ACHN (cell line): Measurements from ENCODE around the gene AFAP1L2.

ENCODE experiments used
- DNase-seq: peaks from one replicate; pipeline ENCODE4 v3.0.0-alpha.2; 2015
- in situ Hi-C: cut with HindIII; loops from 2 replicates; pipeline ENCODE4 v1.10.0; 2017; ENCODE audit warnings: low sequenced_read_pairs, low pct_ligation_motif_present, low pct_unique_long_range_greater_than_20kb

AFAP1L2 gene

GRCh38 chr10:114327537-114328440 lies 76.5 kb downstream of the AFAP1L2 start:
- in situ Hi-C loops = no loop called here
- DNase-seq = no peak

GRCh38 chr10:114326795-114327194 lies 77.5 kb downstream of the AFAP1L2 start:
- DNase-seq = peak; percentile 20
- in situ Hi-C loops = no loop called here

- no peak for DNase-seq
- in situ Hi-C loops = no loop called here
Observed at GRCh38 chr10:114323023-114323422, 81.3 kb downstream of the AFAP1L2 start.

- DNase-seq = no peak
- in situ Hi-C loops = no loop called here
Observed at GRCh38 chr10:114322344-114322743, 82.0 kb downstream of the AFAP1L2 start.

- no peak for DNase-seq
- in situ Hi-C loops = no loop called here
Observed at GRCh38 chr10:114320249-114321116, 83.8 kb downstream of the AFAP1L2 start.

- in situ Hi-C loops = no loop called here
- DNase-seq = no peak
Observed at GRCh38 chr10:114319406-114320248, 84.7 kb downstream of the AFAP1L2 start.

- no peak for DNase-seq
- in situ Hi-C loops = no loop called here
Observed at GRCh38 chr10:114316744-114317143, 87.6 kb downstream of the AFAP1L2 start.

GRCh38 chr10:114315566-114316420 lies 88.5 kb downstream of the AFAP1L2 start:
- DNase-seq = no peak
- in situ Hi-C loops = no loop called here

- DNase-seq = no peak
- in situ Hi-C loops = no loop called here
Observed at GRCh38 chr10:114313866-114314265, 90.4 kb downstream of the AFAP1L2 start.

- in situ Hi-C loops = no loop called here
- DNase-seq = no peak
Observed at GRCh38 chr10:114313139-114313538, 91.2 kb downstream of the AFAP1L2 start.

GRCh38 chr10:114311496-114312209 lies 92.6 kb downstream of the AFAP1L2 start:
- in situ Hi-C loops = no loop called here

GRCh38 chr10:114311023-114311422 lies 93.3 kb downstream of the AFAP1L2 start:
- no peak for DNase-seq

More at GRCh38 chr10:114311496-114312209, 92.6 kb downstream of the AFAP1L2 start:
- DNase-seq = no peak

GRCh38 chr10:114310346-114310745 lies 94.0 kb downstream of the AFAP1L2 start:
- DNase-seq = no peak
- in situ Hi-C loops = no loop called here

More at GRCh38 chr10:114311023-114311422, 93.3 kb downstream of the AFAP1L2 start:
- in situ Hi-C loops = no loop called here

- in situ Hi-C loops = no loop called here
- DNase-seq = no peak
Observed at GRCh38 chr10:114309364-114309651, 95.0 kb downstream of the AFAP1L2 start.

GRCh38 chr10:114308531-114309363 lies 95.6 kb downstream of the AFAP1L2 start:
- in situ Hi-C loops = no loop called here
- no peak for DNase-seq

- DNase-seq = no peak
- in situ Hi-C loops = no loop called here
Observed at GRCh38 chr10:114307731-114308130, 96.6 kb downstream of the AFAP1L2 start.
